ENCODE results near the gene LAG3.

Gene LAG3

GRCh38 chr12:6772726-6773589, 638 bp downstream of the LAG3 start:
- DNase-seq (ENCODE audit: low read depth in 2 of 2), result no peak

GRCh38 chr12:6773590-6774351, 1.5 kb downstream of the LAG3 start:
- DNase-seq (ENCODE audit: low read depth in 2 of 2), result no peak

- no peak for DNase-seq (ENCODE audit: low read depth in 2 of 2)
Observed at GRCh38 chr12:6774499-6775062, 2.3 kb downstream of the LAG3 start.

GRCh38 chr12:6775185-6776174, 3.2 kb downstream of the LAG3 start:
- DNase-seq (ENCODE audit: low read depth in 2 of 2), result no peak

GRCh38 chr12:6777386-6777785, 5.1 kb downstream of the LAG3 start:
- no peak for DNase-seq (ENCODE audit: low read depth in 2 of 2)

- no peak for DNase-seq (ENCODE audit: low read depth in 2 of 2)
Observed at GRCh38 chr12:6778217-6778573, 5.9 kb downstream of the LAG3 start.

- DNase-seq (ENCODE audit: low read depth in 2 of 2), result peak; percentile 86 to 90
Observed at GRCh38 chr12:6778574-6779550, 6.5 kb downstream of the LAG3 start.

GRCh38 chr12:6779708-6780432, 7.5 kb downstream of the LAG3 start:
- DNase-seq (ENCODE audit: low read depth in 2 of 2), result no peak

- DNase-seq (ENCODE audit: low read depth in 2 of 2), result no peak
Observed at GRCh38 chr12:6780573-6780972, 8.3 kb downstream of the LAG3 start.

GRCh38 chr12:6782119-6782518, 9.8 kb downstream of the LAG3 start:
- no peak for DNase-seq (ENCODE audit: low read depth in 2 of 2)

GRCh38 chr12:6782850-6783566, 10.7 kb downstream of the LAG3 start:
- no peak for DNase-seq (ENCODE audit: low read depth in 2 of 2)

- no peak for DNase-seq (ENCODE audit: low read depth in 2 of 2)
Observed at GRCh38 chr12:6783828-6784227, 11.5 kb downstream of the LAG3 start.

- no peak for DNase-seq (ENCODE audit: low read depth in 2 of 2)
Observed at GRCh38 chr12:6784296-6784695, 12.0 kb downstream of the LAG3 start.

GRCh38 chr12:6784761-6785160, 12.4 kb downstream of the LAG3 start:
- no peak for DNase-seq (ENCODE audit: low read depth in 2 of 2)

- DNase-seq (ENCODE audit: low read depth in 2 of 2), result no peak
Observed at GRCh38 chr12:6786416-6787094, 14.2 kb downstream of the LAG3 start.

- DNase-seq (ENCODE audit: low read depth in 2 of 2), result no peak
Observed at GRCh38 chr12:6787309-6787708, 15.0 kb downstream of the LAG3 start.

GRCh38 chr12:6788972-6789924, 16.9 kb downstream of the LAG3 start, which contains the start of gene CD4:
Gene CD4, plus strand, starts transcription at chr12:6789528. Its CDS starts 10,611 bp downstream, at chr12:6800139.
- DNase-seq (ENCODE audit: low read depth in 2 of 2), result peak; percentile 74 to 83

Measured in stimulated activated CD4-positive, alpha-beta T cell treated with anti-CD3 and anti-CD28 coated beads, Interleukin-4, amount 100 ng/mL, for 48 hours (primary cell).